ENCODE results near the gene SLC4A7. TPM values are rescaled to one million over a fixed set of nuclear protein-coding genes. Genes with fewer than 3 reads are reported as not detected.
A peak's percentile ranks its signal among the peaks of the same experiment; 100 is the strongest.

SLC4A7 gene
- total and polyA plus RNA-seq, 4 donors: 3.3 to 87.1 (median 11.9) TPM

- H3K36me3 ChIP-seq (ENCODE audit: control insufficient read depth in 4 of 4, insufficient read depth in 4 of 4, low read length in 4 of 4): no peaks in the 10 kb centered on the region
- DNase-seq (no peak), ATAC-seq (ENCODE audit: insufficient read depth, low FRiP score) (no peak)
- 90 to 91% methylated on average over 2 of the region's 2 CpGs for WGBS, 2 donors
- no peak for TF ChIP-seq CTCF (IDR thresholded peaks at IDR 0.05; ENCODE audit: control extremely low read depth, extremely low read depth)
- no peak overlapping the region for H3K4me3 ChIP-seq
- peaks cover 0 to 13% (median 0%) of the 10 kb centered on the region in 5 donors for H3K4me1 ChIP-seq (ENCODE audit: control insufficient read depth in 5 of 5, insufficient read depth in 5 of 5, low read length in 5 of 5)
- peak overlapping the region in 1 of 2 donors; percentile 22 for H3K27ac ChIP-seq (ENCODE audit: low read depth in 1 of 2, low read length in 1 of 2)
- H3K9ac ChIP-seq (ENCODE audit: insufficient read depth in 1 of 2, low read length in 2 of 2): no peak overlapping the region
- no peaks in the 10 kb centered on the region for H3K27me3 ChIP-seq (ENCODE audit: control insufficient read depth in 3 of 3, insufficient read depth in 3 of 3, low read length in 2 of 3)
- no peaks in the 10 kb centered on the region for H3K9me3 ChIP-seq (ENCODE audit: control insufficient read depth in 4 of 4, insufficient read depth in 3 of 4, low read length in 3 of 4)
Measured at GRCh38 chr3:27345045-27345444, 139.1 kb downstream of the SLC4A7 start.

- no peak overlapping the region for H3K9ac ChIP-seq (ENCODE audit: insufficient read depth in 1 of 2, low read length in 2 of 2)
- H3K27ac ChIP-seq (ENCODE audit: low read depth in 1 of 2, low read length in 1 of 2): no peak overlapping the region
- no peak for TF ChIP-seq CTCF (IDR thresholded peaks at IDR 0.05; ENCODE audit: control extremely low read depth, extremely low read depth)
- ATAC-seq (ENCODE audit: insufficient read depth, low FRiP score): no peak
- no peaks in the 10 kb centered on the region for H3K9me3 ChIP-seq (ENCODE audit: control insufficient read depth in 4 of 4, insufficient read depth in 3 of 4, low read length in 3 of 4)
- 93 to 94% methylated on average over 3 of the region's 3 CpGs for whole genome bisulfite sequencing, 2 donors
- H3K36me3 ChIP-seq (ENCODE audit: control insufficient read depth in 4 of 4, insufficient read depth in 4 of 4, low read length in 4 of 4): no peaks in the 10 kb centered on the region
- H3K27me3 ChIP-seq (ENCODE audit: control insufficient read depth in 3 of 3, insufficient read depth in 3 of 3, low read length in 2 of 3): no peaks in the 10 kb centered on the region
- H3K4me3 ChIP-seq: no peak overlapping the region
- H3K4me1 ChIP-seq (ENCODE audit: control insufficient read depth in 5 of 5, insufficient read depth in 5 of 5, low read length in 5 of 5): peaks cover 0 to 9% (median 0%) of the 10 kb centered on the region in 5 donors
- DNase-seq: no peak
Measured at GRCh38 chr3:27344192-27344591, 140.0 kb downstream of the SLC4A7 start.

- Histone ChIP-seq H3K4me1 (ENCODE audit: control insufficient read depth in 5 of 5, insufficient read depth in 5 of 5, low read length in 5 of 5) (peaks cover 0 to 9% (median 0%) of the 10 kb centered on the region in 5 donors), H3K27me3 (ENCODE audit: control insufficient read depth in 3 of 3, insufficient read depth in 3 of 3, low read length in 2 of 3) (no peaks in the 10 kb centered on the region), H3K36me3 (ENCODE audit: control insufficient read depth in 4 of 4, insufficient read depth in 4 of 4, low read length in 4 of 4) (no peaks in the 10 kb centered on the region), H3K9me3 (ENCODE audit: control insufficient read depth in 4 of 4, insufficient read depth in 3 of 4, low read length in 3 of 4) (no peaks in the 10 kb centered on the region), H3K27ac (ENCODE audit: low read depth in 1 of 2, low read length in 1 of 2) (no peak overlapping the region), H3K9ac (ENCODE audit: insufficient read depth in 1 of 2, low read length in 2 of 2) (no peak overlapping the region), H3K4me3 (no peak overlapping the region)
- no peak for TF ChIP-seq CTCF (IDR thresholded peaks at IDR 0.05; ENCODE audit: control extremely low read depth, extremely low read depth)
- no peak for ATAC-seq (ENCODE audit: insufficient read depth, low FRiP score)
- 95 to 97% methylated on average over 1 of the region's 1 CpG for WGBS, 2 donors
- no peak for DNase-seq
Measured at GRCh38 chr3:27342267-27342666, 141.9 kb downstream of the SLC4A7 start.

GRCh38 chr3:27340534-27340933 is 143.7 kb downstream of the SLC4A7 start:
- H3K4me3 ChIP-seq: no peak overlapping the region
- H3K27me3 ChIP-seq (ENCODE audit: control insufficient read depth in 3 of 3, insufficient read depth in 3 of 3, low read length in 2 of 3): no peaks in the 10 kb centered on the region
- DNase-seq (no peak), ATAC-seq (ENCODE audit: insufficient read depth, low FRiP score) (no peak)
- H3K9me3 ChIP-seq (ENCODE audit: control insufficient read depth in 4 of 4, insufficient read depth in 3 of 4, low read length in 3 of 4): no peaks in the 10 kb centered on the region
- no peaks in the 10 kb centered on the region for H3K36me3 ChIP-seq (ENCODE audit: control insufficient read depth in 4 of 4, insufficient read depth in 4 of 4, low read length in 4 of 4)
- H3K27ac ChIP-seq (ENCODE audit: low read depth in 1 of 2, low read length in 1 of 2): no peak overlapping the region
- no peak overlapping the region for H3K9ac ChIP-seq (ENCODE audit: insufficient read depth in 1 of 2, low read length in 2 of 2)
- 29 to 57% methylated on average over 1 of the region's 1 CpG for WGBS, 2 donors
- TF ChIP-seq CTCF (IDR thresholded peaks at IDR 0.05; ENCODE audit: control extremely low read depth, extremely low read depth): no peak
- H3K4me1 ChIP-seq (ENCODE audit: control insufficient read depth in 5 of 5, insufficient read depth in 5 of 5, low read length in 5 of 5): peaks cover 0 to 9% (median 0%) of the 10 kb centered on the region in 5 donors

Measured in lung (tissue), 12 donors.